ENCODE data around the gene CLGN.
"Not testable (repeated sequence)": the region's sequence is repeated elsewhere in the genome, so short reads cannot be mapped to it uniquely, and the experiment has no call there.

CLGN gene

DNA sequence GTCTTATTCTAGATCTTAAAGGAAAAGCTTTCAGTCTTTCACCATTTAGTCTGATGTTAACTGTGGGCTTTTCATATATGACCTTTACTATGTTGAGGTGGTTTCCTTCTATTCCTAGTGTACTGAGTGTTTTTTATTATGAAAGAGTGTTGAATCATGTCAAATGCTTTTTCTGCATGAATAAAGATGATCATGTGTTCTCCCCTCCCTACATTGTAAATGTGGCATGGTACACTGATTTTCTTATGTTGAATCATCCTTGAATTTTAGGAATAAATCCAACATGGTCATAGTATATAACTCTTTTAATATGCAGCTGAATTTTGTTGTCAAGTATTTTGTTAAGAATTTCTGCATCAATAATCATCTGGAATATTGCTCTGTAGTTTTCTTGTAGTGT lies 4.3 kb downstream of the CLGN start:
- no peak for DNase-seq (ENCODE audit: low read depth)
- TF ChIP-seq, protein P1, sequence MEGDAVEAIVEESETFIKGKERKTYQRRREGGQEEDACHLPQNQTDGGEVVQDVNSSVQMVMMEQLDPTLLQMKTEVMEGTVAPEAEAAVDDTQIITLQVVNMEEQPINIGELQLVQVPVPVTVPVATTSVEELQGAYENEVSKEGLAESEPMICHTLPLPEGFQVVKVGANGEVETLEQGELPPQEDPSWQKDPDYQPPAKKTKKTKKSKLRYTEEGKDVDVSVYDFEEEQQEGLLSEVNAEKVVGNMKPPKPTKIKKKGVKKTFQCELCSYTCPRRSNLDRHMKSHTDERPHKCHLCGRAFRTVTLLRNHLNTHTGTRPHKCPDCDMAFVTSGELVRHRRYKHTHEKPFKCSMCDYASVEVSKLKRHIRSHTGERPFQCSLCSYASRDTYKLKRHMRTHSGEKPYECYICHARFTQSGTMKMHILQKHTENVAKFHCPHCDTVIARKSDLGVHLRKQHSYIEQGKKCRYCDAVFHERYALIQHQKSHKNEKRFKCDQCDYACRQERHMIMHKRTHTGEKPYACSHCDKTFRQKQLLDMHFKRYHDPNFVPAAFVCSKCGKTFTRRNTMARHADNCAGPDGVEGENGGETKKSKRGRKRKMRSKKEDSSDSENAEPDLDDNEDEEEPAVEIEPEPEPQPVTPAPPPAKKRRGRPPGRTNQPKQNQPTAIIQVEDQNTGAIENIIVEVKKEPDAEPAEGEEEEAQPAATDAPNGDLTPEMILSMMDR (IDR thresholded peaks at IDR 0.05; ENCODE audit: low read depth, low read length, missing control alignments) = no peak
- no peak overlapping the region for H3K4me3 ChIP-seq (ENCODE audit: low read depth, low read length)

DNA sequence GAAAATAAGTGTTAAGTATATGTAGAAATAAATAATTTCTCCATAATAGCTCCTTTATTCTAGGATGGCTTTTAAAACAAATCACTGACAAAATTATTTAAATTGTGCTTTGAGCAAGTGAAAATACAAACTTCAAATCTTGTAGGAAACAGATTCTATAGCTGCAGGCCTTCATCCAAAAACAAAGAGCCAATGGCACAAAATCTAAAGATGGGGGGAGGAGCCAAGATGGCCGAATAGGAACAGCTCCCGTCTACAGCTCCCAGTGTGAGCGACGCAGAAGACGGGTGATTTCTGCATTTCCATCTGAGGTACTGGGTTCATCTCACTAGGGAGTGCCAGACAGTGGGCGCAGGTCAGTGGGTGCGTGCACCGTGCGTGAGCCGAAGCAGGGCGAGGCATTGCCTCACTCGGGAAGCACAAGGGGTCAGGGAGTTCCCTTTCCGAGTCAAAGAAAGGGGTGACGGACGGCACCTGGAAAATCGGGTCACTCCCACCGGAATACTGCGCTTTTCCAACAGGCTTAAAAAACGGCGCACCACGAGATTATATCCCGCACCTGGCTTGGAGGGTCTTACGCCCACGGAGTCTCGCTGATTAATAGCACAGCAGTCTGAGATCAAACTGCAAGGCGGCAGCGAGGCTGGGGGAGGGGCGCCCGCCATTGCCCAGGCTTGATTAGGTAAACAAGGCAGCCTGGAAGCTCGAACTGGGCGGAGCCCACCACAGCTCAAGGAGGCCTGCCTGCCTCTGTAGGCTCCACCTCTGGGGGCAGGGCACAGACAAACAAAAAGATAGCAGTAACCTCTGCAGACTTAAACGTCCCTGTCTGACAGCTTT lies 14.1 kb downstream of the CLGN start:
- not testable (repeated sequence) for DNase-seq (ENCODE audit: low read depth); H3K4me3 ChIP-seq (ENCODE audit: low read depth, low read length)

DNA sequence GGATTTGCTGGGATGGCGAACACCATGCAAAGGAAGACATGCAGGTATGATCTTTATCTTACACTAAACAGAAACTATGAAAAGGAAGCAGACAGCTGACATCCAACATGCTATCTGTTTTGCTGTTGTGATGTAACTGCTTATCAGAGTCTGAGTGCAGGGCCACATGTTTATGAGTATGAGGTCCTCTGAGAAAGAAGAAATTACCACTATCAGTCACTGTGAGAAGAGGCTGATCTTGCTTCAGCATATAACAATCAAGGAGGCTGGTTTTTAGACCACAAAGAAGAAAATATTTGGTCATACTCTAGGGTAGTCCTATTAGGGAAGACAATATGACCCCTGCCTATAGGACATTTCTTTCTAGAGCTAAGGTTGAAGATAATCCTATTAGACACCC lies 18.5 kb downstream of the CLGN start:
- DNase-seq (ENCODE audit: low read depth) = no peak
- no peak overlapping the region for H3K4me3 ChIP-seq (ENCODE audit: low read depth, low read length)
- TF ChIP-seq, protein P1 (IDR thresholded peaks at IDR 0.05; ENCODE audit: low read depth, low read length, missing control alignments) = no peak

DNA sequence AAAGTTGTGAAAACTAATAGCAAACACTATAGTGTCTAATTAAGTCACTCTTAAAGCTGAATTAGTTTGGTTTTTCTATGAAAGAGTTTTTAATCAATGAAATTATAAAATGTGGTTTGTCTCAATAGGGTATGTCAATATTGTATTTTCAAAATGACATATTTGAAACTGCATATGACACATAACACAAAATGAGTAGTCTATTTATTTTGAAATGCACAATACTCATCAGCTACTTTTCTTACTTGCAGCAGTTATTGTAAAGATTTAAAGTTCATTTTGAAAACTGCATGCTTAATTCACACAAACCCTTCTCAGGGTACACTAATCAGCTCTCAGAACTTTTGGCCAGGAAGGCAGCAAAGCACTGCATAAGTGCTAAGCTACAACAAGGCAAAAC lies 21.2 kb downstream of the CLGN start:
- H3K4me3 ChIP-seq (ENCODE audit: low read depth, low read length) = no peak overlapping the region
- DNase-seq (ENCODE audit: low read depth) = no peak
- TF ChIP-seq, protein P1 (IDR thresholded peaks at IDR 0.05; ENCODE audit: low read depth, low read length, missing control alignments) = no peak

DNA sequence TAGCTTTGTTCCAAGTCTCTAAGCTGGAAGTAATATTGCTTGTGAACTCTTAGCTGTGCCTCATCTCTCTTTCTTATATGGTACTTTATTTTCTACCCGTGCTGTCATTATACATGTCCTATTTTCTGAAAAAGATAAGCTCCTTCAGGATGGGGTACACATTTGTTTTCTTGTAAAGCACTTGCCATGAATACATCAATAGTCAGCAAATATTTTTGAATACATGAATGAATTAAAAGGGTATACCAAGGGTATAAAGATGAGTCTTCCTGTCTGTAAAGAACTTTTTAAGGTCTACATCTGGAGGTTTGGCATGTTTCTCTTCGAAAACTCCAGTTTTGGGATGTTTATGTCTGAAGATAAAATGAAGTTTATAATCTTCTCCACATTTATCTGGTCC lies 27.3 kb downstream of the CLGN start:
- H3K4me3 ChIP-seq (ENCODE audit: low read depth, low read length) = no peak overlapping the region
- TF ChIP-seq, protein P1 (IDR thresholded peaks at IDR 0.05; ENCODE audit: low read depth, low read length, missing control alignments) = no peak
- no peak for DNase-seq (ENCODE audit: low read depth)

DNA sequence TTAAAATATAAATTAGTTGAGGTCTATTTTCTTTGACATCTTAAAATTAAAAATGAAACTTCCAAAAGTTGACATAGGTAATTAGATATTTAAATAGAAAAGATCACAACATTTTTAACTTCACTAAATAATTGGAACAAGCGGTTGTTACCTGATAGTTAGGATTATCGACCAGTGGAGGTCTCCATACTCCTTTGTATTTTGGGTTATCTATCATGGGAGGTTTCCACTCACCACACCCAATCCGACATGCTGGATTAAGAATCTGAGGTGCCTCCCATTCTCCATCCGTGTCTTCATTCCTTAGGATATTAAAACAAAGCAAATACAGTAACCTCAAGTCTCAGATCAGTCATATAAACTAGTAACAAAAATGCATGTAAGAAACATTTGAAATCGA lies 31.8 kb downstream of the CLGN start:
- TF ChIP-seq, protein P1 (IDR thresholded peaks at IDR 0.05; ENCODE audit: low read depth, low read length, missing control alignments) = no peak

DNA sequence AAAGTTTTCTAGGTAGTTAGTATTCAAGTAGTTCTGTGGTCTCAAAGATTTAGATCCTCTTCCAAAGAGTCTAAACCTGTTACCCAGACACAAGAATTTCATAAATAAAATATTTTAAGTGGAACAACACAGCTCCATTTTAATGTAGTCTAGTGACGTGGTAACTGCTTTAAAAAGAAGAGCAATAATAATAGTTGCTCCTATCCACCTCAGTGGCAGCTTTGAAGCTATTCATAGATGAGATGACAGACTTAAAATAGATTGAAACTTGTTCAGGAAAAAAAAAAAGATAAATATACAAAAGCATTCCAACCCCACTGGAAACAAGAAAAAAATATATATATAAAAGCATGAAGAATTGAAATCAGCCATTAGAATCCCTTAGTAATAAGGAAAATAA lies 39.4 kb downstream of the CLGN start:
- no peak overlapping the region for H3K4me3 ChIP-seq (ENCODE audit: low read depth, low read length)
- TF ChIP-seq, protein P1 (IDR thresholded peaks at IDR 0.05; ENCODE audit: low read depth, low read length, missing control alignments) = no peak
- DNase-seq (ENCODE audit: low read depth) = no peak

More for the DNA sequence above, 31.8 kb downstream of the CLGN start:
- no peak for DNase-seq (ENCODE audit: low read depth)
- H3K4me3 ChIP-seq (ENCODE audit: low read depth, low read length) = no peak overlapping the region

Measured in GM12864 (cell line).